ENCODE data around the gene NKX2-3.

GRCh38 chr10:99544322-99544721 lies 11.6 kb downstream of the NKX2-3 start:
- TF ChIP-seq CTCF (IDR thresholded peaks at IDR 0.05) (no peak), POLR2A (IDR thresholded peaks at IDR 0.05) (no peak), POLR2AphosphoS5 (IDR thresholded peaks at IDR 0.05) (no peak), EP300 (IDR thresholded peaks at IDR 0.05) (no peak)

All from stomach (tissue), 4 donors.